SU-DHL-6 (cell line): ENCODE measurements around the gene TMSB4X.
"Not testable (repeated sequence)": the region's sequence is repeated elsewhere in the genome, so short reads cannot be mapped to it uniquely, and the experiment has no call there.

ENCODE experiments used
- H2AFZ ChIP-seq: fragments of 200-600 bp; sonication (generic); 2 replicates; pipeline ENCODE4 v1.6.1; 2014; ENCODE audit warnings: low read depth, mild to moderate bottlenecking, moderate library complexity, mixed read lengths, antibody characterized with exemption, low read length; ENCODE audit not compliant: severe bottlenecking
- H3F3A ChIP-seq: fragments of 200-600 bp; shearing (Covaris generic); 2 replicates; pipeline ENCODE4 v1.6.0; 2016; ENCODE audit warnings: antibody characterized with exemption, mild to moderate bottlenecking; ENCODE audit not compliant: insufficient read depth
- H3K27ac ChIP-seq: fragments of 200-600 bp; sonication (generic); 2 replicates; pipeline ENCODE4 v1.5.1; 2016; ENCODE audit warnings: low read depth, mild to moderate bottlenecking, low read length, moderate library complexity, mixed read lengths
- H3K27me3 ChIP-seq: fragments of 200-600 bp; sonication (generic), shearing (Covaris generic); 2 replicates; pipeline ENCODE4 v1.6.0; 2014; ENCODE audit warnings: mild to moderate bottlenecking, low read length
- H3K36me3 ChIP-seq: fragments of 200-600 bp; sonication (generic); 2 replicates; pipeline ENCODE4 v1.6.1; 2014; ENCODE audit warnings: mild to moderate bottlenecking, low read length, mixed read lengths
- H3K4me2 ChIP-seq: fragments of 300-600, 200-600 bp; shearing (Covaris generic), sonication (generic); 2 replicates; pipeline ENCODE4 v1.6.0; 2014; ENCODE audit warnings: low read length, low read depth, mild to moderate bottlenecking; ENCODE audit not compliant: poor library complexity, severe bottlenecking
- H3K4me3 ChIP-seq: fragments of 200-600 bp; sonication (generic); 2 replicates; pipeline ENCODE4 v1.5.1; 2014; ENCODE audit warnings: antibody characterized with exemption, low read length, mild to moderate bottlenecking, mixed read lengths; ENCODE audit not compliant: insufficient read depth, poor library complexity, severe bottlenecking
- H3K79me2 ChIP-seq: fragments of 200-600 bp; sonication (generic); 2 replicates; pipeline ENCODE4 v1.6.1; 2014; ENCODE audit warnings: mild to moderate bottlenecking, low read length, moderate library complexity; ENCODE audit not compliant: insufficient read depth
- H3K9ac ChIP-seq: fragments of 200-600 bp; sonication (generic); 2 replicates; pipeline ENCODE4 v1.7.0; 2014; ENCODE audit warnings: mild to moderate bottlenecking, low read length
- H3K9me2 ChIP-seq: fragments of 200-600 bp; sonication (generic); replicated peaks from 2 replicates; pipeline ENCODE4 v1.6.1; 2014; ENCODE audit warnings: low read length; ENCODE audit not compliant: insufficient read depth
- H3K9me3 ChIP-seq: fragments of 200-600 bp; sonication (generic); 2 replicates; pipeline ENCODE4 v1.6.1; 2014; ENCODE audit warnings: low read length, mixed read lengths; ENCODE audit not compliant: insufficient read depth
- H4K20me1 ChIP-seq: fragments of 200-600 bp; sonication (generic); 2 replicates; pipeline ENCODE4 v1.6.1; 2014; ENCODE audit warnings: low read depth, mild to moderate bottlenecking, antibody characterized with exemption, low read length, moderate library complexity, mixed read lengths
- EZH2phosphoT487 ChIP-seq: fragments of 200-600 bp; sonication (generic), shearing (Covaris generic); conservative IDR thresholded peaks from 2 replicates; pipeline ENCODE4 v1.6.1; 2018; ENCODE audit warnings: mild to moderate bottlenecking, antibody characterized with exemption, low read length, moderate library complexity, mixed read lengths
- TF ChIP-seq, protein P1 (sequence below): fragments of 200-600 bp; sonication (generic); IDR thresholded peaks from one replicate; pipeline ENCODE4 v1.5.1; 2017; ENCODE audit warnings: antibody characterized with exemption, mild to moderate bottlenecking, low read length, moderate library complexity; ENCODE audit not compliant: insufficient read depth, poor library complexity, severe bottlenecking

TMSB4X gene

DNA sequence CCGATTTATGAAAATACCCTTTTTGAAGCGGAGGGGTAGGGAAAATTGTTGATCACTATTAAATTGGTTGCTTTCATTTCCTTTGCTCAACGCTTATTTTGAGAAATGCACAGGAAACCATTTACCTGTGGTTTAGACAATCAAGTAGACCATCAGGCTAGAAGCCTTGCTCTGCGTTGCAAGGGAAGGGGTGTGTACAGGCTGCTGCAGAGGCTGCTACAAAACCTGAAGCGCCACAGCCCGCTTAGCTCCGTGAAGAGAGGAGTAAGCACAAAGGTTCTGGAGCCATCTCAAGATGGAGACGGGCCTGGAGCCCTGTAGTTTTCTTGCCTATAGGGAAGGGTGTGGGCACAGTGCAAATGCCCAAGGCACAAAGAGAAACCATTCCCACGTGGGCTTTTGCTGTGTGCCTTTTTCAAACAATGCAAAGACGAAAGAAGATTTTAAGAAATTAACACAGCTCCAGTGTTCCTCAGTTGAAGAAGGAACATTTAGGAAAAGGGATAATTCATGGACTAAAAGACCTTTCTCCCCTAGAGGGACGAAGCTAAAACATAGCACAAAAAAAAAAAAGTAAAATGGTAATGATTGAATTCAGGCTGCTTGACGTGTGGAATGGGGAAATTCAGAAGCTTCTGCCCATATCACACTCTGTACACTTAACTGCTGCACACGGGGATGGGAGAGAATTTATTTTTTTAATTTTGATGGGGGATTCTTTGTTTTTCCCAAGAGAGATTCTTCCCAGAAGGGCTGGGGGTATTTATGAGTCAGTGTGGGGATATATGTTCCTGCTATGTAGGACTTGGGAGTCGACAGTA lies 3.5 kb downstream of the TMSB4X start:
- Histone ChIP-seq H2AFZ (no peak overlapping the region), H4K20me1 (no peaks in the 10 kb centered on the region), H3F3A (peaks cover 62% of the 10 kb centered on the region), H3K4me3 (no peak overlapping the region), H3K79me2 (peaks cover 23% of the 10 kb centered on the region), H3K4me2 (peak overlapping the region; percentile 82), H3K9ac (peak overlapping the region; percentile 99), H3K36me3 (peaks cover 20% of the 10 kb centered on the region), H3K27ac (peak overlapping the region; percentile 99), H3K27me3 (no peaks in the 10 kb centered on the region), H3K9me2 (no peaks in the 10 kb centered on the region), H3K9me3 (no peaks in the 10 kb centered on the region)
- no peak for TF ChIP-seq EZH2phosphoT487
- TF ChIP-seq, protein P1, sequence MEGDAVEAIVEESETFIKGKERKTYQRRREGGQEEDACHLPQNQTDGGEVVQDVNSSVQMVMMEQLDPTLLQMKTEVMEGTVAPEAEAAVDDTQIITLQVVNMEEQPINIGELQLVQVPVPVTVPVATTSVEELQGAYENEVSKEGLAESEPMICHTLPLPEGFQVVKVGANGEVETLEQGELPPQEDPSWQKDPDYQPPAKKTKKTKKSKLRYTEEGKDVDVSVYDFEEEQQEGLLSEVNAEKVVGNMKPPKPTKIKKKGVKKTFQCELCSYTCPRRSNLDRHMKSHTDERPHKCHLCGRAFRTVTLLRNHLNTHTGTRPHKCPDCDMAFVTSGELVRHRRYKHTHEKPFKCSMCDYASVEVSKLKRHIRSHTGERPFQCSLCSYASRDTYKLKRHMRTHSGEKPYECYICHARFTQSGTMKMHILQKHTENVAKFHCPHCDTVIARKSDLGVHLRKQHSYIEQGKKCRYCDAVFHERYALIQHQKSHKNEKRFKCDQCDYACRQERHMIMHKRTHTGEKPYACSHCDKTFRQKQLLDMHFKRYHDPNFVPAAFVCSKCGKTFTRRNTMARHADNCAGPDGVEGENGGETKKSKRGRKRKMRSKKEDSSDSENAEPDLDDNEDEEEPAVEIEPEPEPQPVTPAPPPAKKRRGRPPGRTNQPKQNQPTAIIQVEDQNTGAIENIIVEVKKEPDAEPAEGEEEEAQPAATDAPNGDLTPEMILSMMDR, result no peak

DNA sequence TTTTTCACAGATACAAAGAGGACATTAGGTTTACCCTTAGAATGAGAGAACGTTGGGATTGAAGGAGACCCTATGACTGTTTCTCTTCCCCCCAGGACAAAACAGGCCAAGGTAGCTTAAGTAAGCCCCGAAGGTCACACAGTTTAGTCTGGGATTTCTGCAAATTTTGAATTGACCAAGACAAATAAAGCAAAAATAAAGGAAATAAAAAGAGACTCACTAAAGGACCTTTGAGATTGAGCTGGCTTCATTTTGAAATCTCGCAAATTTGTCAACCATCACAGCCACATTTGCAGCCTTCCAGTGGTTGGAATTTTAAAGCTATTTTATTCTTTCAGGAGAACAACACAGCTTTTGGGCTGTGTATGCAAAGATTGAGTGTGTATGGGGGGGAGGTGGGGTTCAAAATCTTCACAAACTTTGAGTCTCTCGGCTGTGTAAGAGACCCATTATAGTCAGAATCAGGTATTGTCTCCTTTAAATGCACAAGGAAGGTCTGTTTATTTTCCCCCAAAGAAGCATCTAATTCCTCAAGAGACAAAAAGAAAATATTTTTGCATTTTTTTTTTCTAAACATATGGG lies 4.2 kb downstream of the TMSB4X start:
- Histone ChIP-seq H3K79me2 (peaks cover 18% of the 10 kb centered on the region), H3K27ac (peak overlapping the region; percentile 99), H3K27me3 (no peaks in the 10 kb centered on the region), H3K9me3 (no peaks in the 10 kb centered on the region), H3K36me3 (peaks cover 20% of the 10 kb centered on the region), H3K4me2 (peak overlapping the region; percentile 82), H3K4me3 (no peak overlapping the region), H3K9me2 (no peaks in the 10 kb centered on the region), H2AFZ (no peak overlapping the region), H4K20me1 (no peaks in the 10 kb centered on the region), H3K9ac (peak overlapping the region; percentile 99), H3F3A (peaks cover 55% of the 10 kb centered on the region)
- TF ChIP-seq, protein P1, result no peak
- no peak for TF ChIP-seq EZH2phosphoT487

DNA sequence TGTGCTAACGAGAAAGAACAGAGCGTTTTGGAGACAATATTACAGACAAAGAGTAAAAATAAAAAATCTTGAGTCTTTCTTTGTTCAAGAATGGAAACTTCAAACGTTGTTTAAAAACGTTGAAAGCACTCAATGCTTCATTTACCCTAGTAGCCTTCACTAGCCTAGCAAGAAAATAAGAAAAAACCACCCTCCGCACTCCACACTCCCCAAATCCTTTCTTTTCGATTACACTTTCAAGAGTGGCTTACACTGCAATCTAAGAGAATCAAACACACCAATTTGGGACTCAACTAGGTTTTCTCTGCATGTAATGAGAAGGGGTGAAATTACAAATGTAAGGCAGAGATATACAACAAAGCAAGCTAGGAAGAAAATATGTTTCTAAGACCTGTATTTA lies 4.7 kb downstream of the TMSB4X start:
- TF ChIP-seq EZH2phosphoT487, result no peak
- TF ChIP-seq, protein P1, result no peak
- Histone ChIP-seq H3K4me3 (no peak overlapping the region), H2AFZ (no peak overlapping the region), H3K79me2 (peaks cover 13% of the 10 kb centered on the region), H3K9ac (peak overlapping the region; percentile 99), H3K36me3 (peaks cover 20% of the 10 kb centered on the region), H3K9me2 (no peaks in the 10 kb centered on the region), H3K27ac (peak overlapping the region; percentile 99), H3K27me3 (no peaks in the 10 kb centered on the region), H3K4me2 (peak overlapping the region; percentile 82), H3F3A (peaks cover 50% of the 10 kb centered on the region), H3K9me3 (no peaks in the 10 kb centered on the region), H4K20me1 (no peaks in the 10 kb centered on the region)

DNA sequence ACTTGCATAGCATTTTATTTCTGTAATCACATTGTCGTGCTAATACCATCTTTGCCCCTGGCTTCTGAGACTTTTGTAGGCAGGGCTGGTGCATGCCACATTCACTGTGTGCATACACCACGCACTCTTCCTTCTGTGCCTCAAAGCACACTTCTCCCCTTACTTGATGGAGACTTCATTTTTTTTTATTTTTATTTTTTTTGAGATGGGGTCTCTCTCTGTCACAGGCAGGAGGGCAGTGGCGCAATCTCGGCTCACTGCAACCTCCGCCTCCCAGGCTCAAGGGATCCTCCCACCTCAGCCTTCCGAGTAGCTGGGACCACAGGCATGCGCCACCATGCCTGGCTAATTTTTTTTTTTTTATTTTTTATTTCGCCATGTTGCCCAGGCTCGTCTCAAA lies 5.1 kb downstream of the TMSB4X start:
- H3K4me2 ChIP-seq, result not testable (repeated sequence)
- peaks cover 20% of the 10 kb centered on the region for H3K36me3 ChIP-seq
- H3K9ac ChIP-seq, result peak overlapping the region; percentile 99; the same call in 1 of the 2 replicates

More for the DNA sequence above, 5.1 kb downstream of the TMSB4X start:
- H4K20me1 ChIP-seq, H3K9me2 ChIP-seq, H3K27me3 ChIP-seq, H3K4me3 ChIP-seq, H2AFZ ChIP-seq, H3K9me3 ChIP-seq: not testable (repeated sequence)
- Histone ChIP-seq H3K79me2 (peaks cover 12% of the 10 kb centered on the region), H3K27ac (peak overlapping the region; percentile 99), H3F3A (peaks cover 48% of the 10 kb centered on the region)
